Measurements from ENCODE around the gene PACRG.

PACRG gene

GRCh38 chr6:163255265-163255664, 527.5 kb downstream of the PACRG start:
- DNase-seq, result no peak

GRCh38 chr6:163259689-163260088, 531.9 kb downstream of the PACRG start:
- DNase-seq, result no peak

DNA sequence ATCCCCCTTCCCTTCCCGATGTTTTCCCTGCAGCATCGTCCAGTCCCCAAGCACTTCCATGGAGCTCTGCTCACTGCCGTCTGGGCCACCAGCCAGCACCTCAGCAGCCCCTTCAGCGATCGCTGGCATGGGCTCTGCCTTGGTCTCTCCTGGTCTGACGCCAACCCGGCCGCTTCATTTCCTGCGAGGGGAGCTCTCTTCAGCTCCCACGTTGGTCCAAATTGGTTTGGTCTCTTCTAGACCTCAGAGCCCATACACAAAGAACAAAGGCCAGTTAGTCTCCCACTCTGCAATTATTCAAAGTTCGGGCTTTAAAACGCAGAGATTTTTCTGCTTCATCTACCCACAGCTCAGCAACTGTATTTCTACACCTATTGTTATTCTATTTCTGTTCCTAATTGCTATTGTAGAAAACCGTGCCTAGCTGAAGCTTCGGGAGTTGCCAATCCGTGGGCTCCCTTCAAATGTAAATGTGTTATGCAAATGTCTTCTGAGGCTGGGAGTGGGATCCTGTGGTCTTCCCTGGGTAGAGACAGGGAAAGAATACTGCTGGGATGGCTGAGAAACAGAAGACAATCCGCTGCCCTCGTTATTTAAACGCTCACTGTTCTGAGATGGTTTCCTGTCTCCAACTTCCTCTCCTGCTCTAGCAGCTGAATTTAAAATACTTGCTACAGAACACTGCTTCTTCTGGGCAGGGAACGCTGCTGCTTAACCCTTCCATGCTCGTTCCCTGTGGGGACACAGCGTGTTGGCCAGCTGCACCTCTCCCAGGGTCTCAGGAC, 532.5 kb downstream of the PACRG start:
- peak; percentile 69 for DNase-seq

GRCh38 chr6:163260911-163261310, 533.1 kb downstream of the PACRG start:
- no peak for DNase-seq

DNA sequence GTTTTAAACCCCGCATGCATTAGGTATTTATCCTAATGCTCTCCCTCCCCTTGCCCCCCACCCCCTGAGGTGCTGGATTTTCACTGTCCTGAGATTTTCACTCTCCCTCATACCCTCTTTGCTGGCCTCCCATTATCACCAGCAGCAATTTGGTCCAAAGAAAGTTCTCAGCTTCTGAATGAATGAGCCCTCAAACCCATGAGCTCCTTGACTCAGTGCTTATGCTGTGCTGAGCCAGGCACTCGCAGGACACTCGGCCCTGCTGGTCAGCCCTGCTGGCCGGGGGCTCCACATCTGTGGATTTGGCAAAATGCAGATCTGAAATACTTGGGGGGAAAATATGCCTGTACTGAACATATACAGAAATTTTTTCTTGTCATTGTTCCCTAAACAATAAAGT, 533.6 kb downstream of the PACRG start:
- DNase-seq, result no peak

DNA sequence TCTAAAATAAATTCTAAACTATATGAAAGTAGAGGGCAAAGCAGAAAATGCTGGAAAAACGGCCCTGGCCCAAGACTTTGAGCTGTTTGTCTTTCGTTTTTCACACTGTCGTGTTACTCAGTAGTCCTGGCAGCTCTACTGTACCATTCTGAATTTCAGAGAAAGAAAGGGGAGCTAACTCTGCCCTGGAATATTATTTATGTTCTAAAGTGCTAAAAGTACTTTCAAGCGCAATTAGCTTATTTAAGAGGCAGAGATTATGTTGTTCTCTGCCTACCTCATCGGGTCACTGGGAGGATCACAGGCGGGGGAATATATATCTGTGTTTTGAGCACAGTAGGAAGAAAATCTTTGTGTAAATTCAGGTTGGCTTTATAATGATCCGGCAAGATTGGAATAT, 534.3 kb downstream of the PACRG start:
- DNase-seq, result no peak

DNA sequence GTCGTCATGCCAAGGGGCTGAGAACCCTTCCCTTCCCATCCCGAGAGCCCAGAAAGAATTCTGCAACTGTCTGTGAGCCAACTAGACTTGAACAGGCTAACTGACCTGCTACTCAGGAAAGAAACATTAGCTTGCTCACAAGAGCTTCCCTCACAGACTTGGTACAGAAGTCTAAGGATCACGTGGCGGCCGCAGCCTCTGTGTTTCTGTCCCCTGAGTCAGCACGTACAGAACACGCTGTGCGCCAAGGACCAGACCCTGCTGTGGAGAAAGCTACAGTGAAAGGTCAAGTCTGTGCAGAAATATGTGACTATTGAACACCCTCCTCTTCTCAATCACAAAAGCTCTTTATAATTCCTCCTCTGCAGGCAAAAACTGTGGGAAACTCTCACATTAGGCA, 535.4 kb downstream of the PACRG start:
- DNase-seq, result no peak

GRCh38 chr6:163263998-163264661, 536.4 kb downstream of the PACRG start:
- DNase-seq, result no peak

- no peak for DNase-seq
These were observed 536.9 kb downstream of the PACRG start for GRCh38 chr6:163264662-163265035.

DNA sequence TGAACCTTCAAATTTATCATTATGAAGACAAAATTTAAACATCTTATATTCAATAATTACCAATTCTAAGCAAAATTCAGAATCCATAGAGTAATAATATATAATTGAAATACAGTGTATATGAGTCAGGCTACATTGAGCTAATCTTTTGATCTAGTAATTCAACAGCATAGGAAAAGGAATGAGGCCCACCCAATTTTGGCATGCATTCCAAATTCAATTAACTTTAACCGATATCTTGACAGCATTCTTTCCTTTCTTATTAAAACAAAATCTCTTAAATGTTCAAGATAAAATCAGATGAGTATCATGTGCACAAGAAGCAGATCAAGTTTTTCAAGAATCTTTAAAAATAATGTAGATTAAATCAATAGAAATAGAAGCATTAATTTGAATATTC, 553.9 kb downstream of the PACRG start:
- DNase-seq, result no peak

- no peak for DNase-seq
These were observed 554.9 kb downstream of the PACRG start for GRCh38 chr6:163282672-163283071.

GRCh38 chr6:163284151-163284550, 556.4 kb downstream of the PACRG start:
- DNase-seq, result no peak

DNA sequence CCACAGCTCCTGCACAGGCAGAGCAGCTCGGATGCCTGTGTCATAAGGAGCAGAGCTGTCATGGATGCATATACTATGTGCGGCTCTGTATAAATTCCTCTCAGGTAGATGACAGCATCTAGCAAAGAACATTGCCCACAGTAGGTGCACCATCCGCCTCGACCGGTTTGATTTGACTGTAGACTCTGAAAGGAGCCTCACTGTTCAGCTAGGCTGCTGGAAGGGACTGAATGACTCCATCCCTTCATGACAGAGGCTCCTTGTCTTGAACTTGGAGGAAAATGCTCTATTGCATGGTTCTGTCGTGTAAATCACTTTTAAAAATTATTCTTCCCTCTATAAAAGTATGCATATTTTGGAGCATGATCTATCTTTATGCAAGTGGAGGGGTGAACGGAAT, 557.9 kb downstream of the PACRG start:
- no peak for DNase-seq

- DNase-seq, result no peak
These were observed 559.9 kb downstream of the PACRG start for GRCh38 chr6:163287626-163288025.

- DNase-seq, result no peak
These were observed 560.3 kb downstream of the PACRG start for GRCh38 chr6:163288066-163288465.

DNA sequence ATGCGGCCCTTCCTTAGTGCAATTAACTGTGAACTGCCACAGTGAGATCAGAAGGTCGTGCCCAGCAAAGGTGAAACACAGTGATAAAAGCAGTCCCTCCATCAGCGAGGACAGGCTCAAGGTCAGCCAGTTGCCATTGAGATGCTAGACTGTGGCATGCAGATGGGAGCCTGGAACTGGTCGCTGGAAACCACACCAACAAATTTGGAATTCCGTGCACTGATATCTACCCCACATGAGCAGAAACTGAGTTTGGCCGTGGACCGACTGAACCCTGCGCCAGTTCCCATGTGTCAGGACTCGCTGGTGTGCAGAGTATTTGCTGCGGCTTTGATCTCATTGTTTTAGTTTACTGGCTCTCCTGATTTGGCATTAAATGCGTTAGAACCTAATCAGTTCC, 561.1 kb downstream of the PACRG start:
- DNase-seq, result no peak

DNA sequence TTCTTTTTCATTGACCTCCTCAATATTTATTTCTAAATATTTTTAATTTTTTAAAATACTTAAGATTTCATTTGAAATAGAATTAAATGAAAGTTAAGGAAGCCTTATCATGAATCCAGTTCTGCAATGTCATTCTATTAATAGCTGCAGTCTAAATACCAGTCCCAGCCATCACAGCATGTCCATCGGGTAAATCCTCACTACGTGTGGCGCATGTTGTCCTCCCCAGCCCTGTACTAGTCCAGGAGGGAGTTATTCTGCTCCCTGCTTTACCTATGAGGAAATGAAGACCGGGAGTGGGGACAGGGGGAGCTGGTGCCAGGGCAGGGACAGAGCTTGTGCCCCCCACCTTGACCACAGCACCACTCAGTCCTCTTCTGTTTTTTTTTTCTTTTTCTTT, 561.7 kb downstream of the PACRG start:
- DNase-seq, result no peak

DNA sequence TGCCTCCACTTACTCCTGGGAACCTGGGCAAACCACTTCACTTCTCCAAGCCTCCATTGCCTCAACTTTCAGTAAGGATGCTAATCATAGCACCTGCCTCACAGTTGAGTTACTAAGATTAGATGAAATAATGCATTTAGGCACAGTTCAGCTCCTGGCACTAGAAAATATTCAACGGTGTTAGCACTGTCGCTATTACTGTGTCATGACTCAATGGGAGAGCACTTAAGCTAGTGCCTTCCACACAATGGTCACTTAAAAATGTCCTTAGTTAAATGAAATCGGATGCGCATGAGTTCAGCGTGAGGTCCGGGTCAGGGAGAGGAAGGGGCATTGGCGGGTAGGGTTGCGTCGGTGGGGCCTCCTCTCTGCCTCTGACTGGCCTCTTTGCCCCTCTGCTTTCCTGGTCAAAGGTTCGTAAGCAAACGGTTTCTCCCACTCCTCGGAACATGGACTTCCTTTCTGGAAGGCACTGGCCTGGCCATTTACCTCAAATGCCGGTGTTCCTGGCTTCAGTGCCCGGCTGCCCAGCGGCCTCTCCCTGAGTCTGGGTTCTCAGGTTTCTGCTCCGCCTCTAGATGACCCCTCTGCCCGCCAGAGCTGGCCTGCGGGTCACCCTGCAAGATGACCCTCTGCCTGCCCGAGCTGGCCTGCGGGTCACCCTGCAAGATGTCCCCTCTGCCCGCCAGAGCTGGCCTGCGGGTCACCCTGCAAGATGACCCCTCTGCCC, 562.9 kb downstream of the PACRG start:
- no peak for DNase-seq

- no peak for DNase-seq
These were observed 563.8 kb downstream of the PACRG start for GRCh38 chr6:163291622-163292021.

- DNase-seq, result no peak
These were observed 565.5 kb downstream of the PACRG start for GRCh38 chr6:163293286-163293685.

DNA sequence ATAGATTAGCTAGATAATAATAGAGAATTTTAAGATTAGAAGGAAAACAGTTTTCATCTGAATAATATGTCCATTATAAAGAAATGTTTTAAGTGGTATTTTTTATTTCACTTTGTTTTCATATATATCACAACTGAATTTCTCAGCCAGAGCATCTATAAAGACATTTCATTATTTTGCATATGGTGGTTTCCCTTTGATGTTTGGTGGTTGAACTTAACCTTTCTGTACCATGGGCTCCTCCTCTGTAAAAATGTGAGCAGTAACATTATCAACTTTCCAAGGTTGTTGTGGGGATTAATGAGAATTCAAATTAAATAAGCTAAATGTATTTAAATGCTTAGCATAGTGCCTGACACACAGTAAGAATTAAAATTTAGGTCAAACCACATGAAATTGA, 567.0 kb downstream of the PACRG start:
- no peak for DNase-seq

- no peak for DNase-seq
These were observed 569.2 kb downstream of the PACRG start for GRCh38 chr6:163296835-163297519.

- no peak for DNase-seq
These were observed 570.5 kb downstream of the PACRG start for GRCh38 chr6:163298079-163298830.

Measured in right forelimb (tissue), 1 donor.